HG03520 (cell line): ENCODE results near the gene SEL1L2.
A peak's percentile ranks its signal among the peaks of the same experiment; 100 is the strongest.

Experiments
- ATAC-seq: cut with Tn5 transposase; IDR thresholded peaks from one replicate; pipeline ENCODE4 v1.9.1; 2021; ENCODE audit warnings: mild to moderate bottlenecking, moderate library complexity; ENCODE audit not compliant: unreplicated experiment

Gene SEL1L2

GRCh38 chr20:13821876-13822275 is 168.5 kb downstream of the SEL1L2 start:
- no peak for ATAC-seq

- peak; percentile 82 for ATAC-seq
These were observed 170.3 kb downstream of the SEL1L2 start for GRCh38 chr20:13819885-13820645.

GRCh38 chr20:13817342-13817741 is 173.1 kb downstream of the SEL1L2 start:
- ATAC-seq: no peak

- ATAC-seq: no peak
These were observed 173.7 kb downstream of the SEL1L2 start for GRCh38 chr20:13816757-13817156.

GRCh38 chr20:13814672-13815071 is 175.7 kb downstream of the SEL1L2 start:
- ATAC-seq: no peak

GRCh38 chr20:13813910-13814309 is 176.5 kb downstream of the SEL1L2 start:
- ATAC-seq: no peak

- no peak for ATAC-seq
These were observed 180.0 kb downstream of the SEL1L2 start for GRCh38 chr20:13810446-13810845.

GRCh38 chr20:13809855-13810254 is 180.6 kb downstream of the SEL1L2 start:
- no peak for ATAC-seq

GRCh38 chr20:13809373-13809772 is 181.0 kb downstream of the SEL1L2 start:
- ATAC-seq: no peak

GRCh38 chr20:13800728-13801134 is 189.7 kb downstream of the SEL1L2 start:
- ATAC-seq: no peak

- no peak for ATAC-seq
These were observed 190.4 kb downstream of the SEL1L2 start for GRCh38 chr20:13799974-13800373.
